Glomerular visceral epithelial cell (primary cell): Measurements from ENCODE around the gene DDI1.
"Not testable (repeated sequence)": the region's sequence is repeated elsewhere in the genome, so short reads cannot be mapped to it uniquely, and the experiment has no call there.

Experiments used
- DNase-seq: peaks from one replicate; pipeline ENCODE4 v3.0.0-alpha.2; 2016; ENCODE audit errors: extremely low spot score

DDI1 gene

GRCh38 chr11:104041792-104042191 is 5.4 kb downstream of the DDI1 start:
- no peak for DNase-seq

DNA sequence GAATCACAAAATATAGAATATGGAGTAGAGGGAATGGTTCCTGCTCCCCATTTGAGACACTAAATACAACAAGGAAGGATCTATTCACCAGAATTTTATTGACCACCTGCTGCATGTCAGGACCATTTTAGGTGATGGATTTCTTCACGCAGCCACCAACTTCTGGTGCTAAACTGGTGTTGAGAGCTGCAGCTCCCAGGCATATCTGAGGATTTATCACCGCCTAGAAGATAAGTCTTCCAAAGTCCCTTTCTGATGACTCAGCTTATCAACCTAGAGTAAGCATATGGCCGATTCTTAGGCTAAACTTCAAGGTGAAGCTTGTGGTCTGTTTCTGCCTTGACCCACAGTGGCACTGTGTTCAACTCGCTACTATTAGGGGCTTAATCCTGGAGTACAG is 6.7 kb downstream of the DDI1 start:
- DNase-seq, result no peak

- DNase-seq, result no peak
These were observed 7.3 kb downstream of the DDI1 start for GRCh38 chr11:104043678-104044239.

GRCh38 chr11:104046331-104046730 is 9.9 kb downstream of the DDI1 start:
- no peak for DNase-seq

DNA sequence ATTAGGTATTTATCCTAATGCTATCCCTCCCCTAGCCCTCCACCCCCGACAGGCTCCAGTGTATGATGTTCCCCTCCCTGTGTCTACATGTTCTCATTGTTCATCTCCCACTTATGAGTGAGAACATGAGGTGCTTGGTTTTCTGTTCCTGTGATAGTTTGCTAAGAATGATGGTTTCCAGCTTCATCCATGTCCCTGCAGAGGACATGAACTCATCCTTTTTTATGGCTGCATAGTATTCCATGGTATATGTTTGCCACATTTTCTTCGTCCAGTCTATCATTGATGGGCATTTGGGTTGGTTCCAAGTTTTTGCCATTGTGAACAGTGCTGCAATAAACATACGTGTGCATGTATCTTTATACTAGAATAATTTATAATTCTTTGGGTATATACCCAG is 10.4 kb downstream of the DDI1 start:
- not testable (repeated sequence) for DNase-seq

DNA sequence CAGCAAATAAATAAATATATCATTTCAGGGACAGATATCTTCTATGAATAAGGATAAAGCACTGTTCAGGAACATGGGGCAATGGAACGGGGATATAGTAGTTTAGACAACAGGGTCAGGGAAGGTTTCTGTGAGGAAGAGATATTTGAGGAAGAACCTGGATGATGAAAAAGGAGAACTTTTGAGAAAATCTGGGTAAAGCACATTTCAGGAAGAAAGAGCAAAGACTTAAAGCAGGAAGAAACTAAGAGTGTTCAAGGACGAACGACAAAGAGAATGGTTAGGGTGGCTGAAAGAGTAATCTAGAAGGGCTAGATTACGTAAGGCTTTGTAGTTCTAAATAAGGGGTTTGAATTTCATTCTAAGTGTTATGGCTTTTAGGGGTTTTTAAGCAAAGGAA is 12.7 kb downstream of the DDI1 start:
- no peak for DNase-seq

GRCh38 chr11:104051778-104052177 is 15.3 kb downstream of the DDI1 start:
- DNase-seq, result no peak

- no peak for DNase-seq
These were observed 17.5 kb downstream of the DDI1 start for GRCh38 chr11:104053743-104054478.

GRCh38 chr11:104054911-104055529 is 18.6 kb downstream of the DDI1 start:
- no peak for DNase-seq

DNA sequence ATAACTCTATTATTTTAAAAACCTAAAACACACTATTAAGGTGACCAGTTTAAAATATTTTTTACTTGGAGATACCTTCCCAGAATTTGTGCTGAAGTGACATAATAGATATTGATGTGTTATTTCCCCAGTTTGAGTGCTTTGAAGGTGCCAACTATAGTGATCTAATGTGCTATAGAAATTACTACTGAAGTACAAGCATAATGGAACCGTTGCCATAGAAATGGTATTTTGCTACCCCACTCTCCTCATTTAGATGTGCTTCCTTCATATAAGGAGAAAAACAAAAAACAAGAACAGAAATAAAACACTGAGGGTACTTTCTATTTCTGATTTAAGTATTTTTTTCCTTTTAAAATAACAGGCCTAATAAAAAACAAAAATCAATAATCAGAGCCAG is 19.2 kb downstream of the DDI1 start:
- no peak for DNase-seq

GRCh38 chr11:104057908-104058307 is 21.5 kb downstream of the DDI1 start:
- no peak for DNase-seq

- no peak for DNase-seq
These were observed 22.2 kb downstream of the DDI1 start for GRCh38 chr11:104058680-104059079.

GRCh38 chr11:104060004-104060794 is 23.8 kb downstream of the DDI1 start:
- no peak for DNase-seq

DNA sequence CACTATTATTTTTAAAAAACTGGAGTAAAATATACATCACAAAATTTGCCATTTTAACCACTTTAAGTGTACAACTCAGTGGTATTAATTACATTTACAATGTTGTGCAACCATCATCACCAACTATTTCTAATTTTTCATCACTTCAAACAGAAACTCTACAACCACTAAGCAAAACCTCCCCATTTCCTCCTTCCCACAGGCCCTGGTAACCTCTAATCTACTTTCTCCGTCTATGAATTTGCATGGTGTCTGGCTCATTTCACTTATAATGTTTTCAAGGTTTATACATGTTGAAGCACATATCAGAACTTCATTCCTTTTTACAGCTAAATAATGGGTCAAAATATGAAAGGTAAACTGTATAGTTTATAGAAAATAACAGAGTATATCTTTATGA is 24.4 kb downstream of the DDI1 start:
- DNase-seq, result no peak

DNA sequence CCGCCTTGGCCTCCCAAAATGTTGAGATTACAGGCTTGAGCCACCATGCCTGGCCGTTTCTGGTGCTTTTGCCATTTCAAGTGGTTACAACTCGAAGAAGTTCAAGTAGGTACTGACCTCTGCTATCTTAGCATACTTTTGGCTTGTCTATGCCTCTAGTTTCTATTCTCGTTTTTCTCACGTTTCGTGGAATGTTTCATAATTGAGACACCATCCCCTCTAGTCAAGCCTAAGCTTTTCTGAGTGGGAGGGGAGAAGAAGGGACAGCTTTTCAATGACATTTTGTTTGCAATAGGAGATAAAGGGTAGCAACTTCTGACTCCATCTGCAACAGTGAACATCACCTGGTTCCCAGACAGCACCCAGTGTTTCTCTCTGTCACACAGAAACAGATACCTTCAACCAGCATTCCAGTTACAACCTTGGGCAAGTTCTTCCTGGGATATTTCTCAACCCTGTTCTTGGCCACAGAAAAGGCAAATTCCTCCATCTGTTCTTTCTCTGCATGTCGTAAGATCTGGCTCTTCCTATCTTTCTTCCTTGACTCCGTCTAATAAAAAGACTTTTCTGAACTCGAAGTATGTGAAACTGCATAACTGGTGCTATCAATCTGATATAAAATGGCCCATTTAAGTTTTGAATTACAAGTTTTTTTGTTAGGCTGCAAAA is 25.5 kb downstream of the DDI1 start:
- no peak for DNase-seq

DNA sequence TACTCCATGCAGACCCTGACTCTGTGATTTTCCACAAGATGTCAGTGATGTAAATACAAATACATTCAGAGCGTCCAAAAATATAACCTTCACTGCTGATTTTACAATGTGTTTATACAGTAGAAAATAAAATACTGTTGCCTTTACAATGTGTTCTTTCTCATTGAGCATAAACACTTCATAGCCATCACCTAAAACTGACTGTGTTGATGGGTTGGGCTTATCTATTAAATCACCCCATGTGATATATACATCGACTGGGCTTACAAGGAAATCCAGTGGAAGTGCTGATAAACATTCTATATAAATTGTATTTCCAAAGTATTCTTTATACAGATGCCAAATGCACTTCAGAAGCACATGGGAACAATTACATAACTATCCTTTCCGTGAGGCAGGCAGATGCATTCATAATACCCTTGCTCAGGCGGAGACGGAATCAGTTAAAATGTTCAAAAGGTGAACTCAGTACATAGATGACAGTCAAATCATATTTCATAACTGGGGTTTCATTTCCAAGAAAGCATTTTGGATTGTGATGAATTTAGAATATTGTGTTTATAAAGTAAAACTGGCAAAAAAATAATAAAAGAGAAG is 27.7 kb downstream of the DDI1 start:
- DNase-seq, result no peak

DNA sequence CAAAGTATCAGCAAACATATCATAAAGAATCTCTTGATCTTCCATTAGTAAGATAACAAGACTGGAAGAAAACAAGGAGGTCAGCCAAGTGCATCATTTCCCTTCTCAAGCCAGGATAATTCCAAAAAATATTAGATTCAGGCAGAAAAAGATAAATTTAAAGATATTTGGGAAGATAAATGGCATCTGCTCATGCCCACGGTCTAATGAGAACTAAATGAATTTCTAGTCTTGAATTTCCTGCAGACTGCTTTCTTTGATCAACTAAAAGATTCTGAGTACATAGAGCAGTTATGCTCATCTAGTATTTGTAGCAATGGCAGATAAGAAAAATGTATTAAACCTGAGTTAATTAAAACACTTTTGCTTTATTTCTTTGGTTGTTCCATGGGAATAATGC is 31.1 kb downstream of the DDI1 start:
- DNase-seq, result no peak

- no peak for DNase-seq
These were observed 37.7 kb downstream of the DDI1 start for GRCh38 chr11:104073950-104074705.

- no peak for DNase-seq
These were observed 38.7 kb downstream of the DDI1 start for GRCh38 chr11:104075091-104075490.

- no peak for DNase-seq
These were observed 39.3 kb downstream of the DDI1 start for GRCh38 chr11:104075706-104076105.

GRCh38 chr11:104076455-104076854 is 40.0 kb downstream of the DDI1 start:
- no peak for DNase-seq
